ENCODE results near the gene DLEU7.

Gene DLEU7

DNA sequence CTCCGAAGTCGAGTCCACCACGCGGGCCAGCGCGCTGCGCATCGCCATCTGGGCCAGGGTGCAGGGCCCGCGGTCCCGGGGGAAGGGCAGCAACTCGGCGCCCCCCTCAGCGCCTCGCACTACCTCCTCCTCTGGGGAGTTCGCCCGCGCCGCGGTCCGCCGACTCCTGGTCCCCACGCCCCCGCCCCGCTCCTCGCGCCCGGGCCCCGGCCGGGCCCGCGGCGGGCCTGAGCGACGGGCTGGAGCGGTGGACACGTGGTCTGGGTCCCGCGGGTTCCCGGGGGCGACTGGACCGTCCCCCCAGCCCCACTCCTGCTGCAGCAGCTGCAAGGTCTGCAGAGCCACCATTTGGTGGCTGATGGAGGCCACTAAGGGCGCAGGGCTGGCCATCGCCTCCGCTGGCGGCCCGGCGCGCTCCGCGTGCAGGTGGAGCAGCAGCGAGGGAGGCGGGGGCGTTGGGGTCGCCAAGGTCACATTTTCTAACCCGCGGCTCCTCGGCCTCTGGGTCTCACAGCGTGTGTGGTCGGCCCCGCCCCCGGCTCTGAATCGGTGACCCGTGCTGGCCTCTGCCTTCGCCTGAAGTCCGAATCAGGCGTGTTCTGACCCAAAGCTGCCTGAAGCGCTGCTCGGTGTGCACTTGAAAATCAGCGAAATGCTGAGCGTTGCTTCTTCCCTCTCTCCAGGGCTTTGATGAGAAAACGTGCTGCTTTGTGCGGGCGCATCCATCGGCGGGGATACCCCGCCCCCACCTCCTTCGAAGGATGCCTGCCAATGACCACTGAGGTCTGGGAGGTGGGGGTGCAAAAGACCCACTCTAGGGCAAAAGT is at the start of gene DLEU7:
Gene DLEU7, minus strand, starts transcription at position 436 of the 827 bp plus-strand sequence. Its CDS starts 46 bp downstream, at position 390.
- in situ Hi-C loops (cut with MboI; ENCODE audit: low sequenced_read_pairs, unreplicated experiment), result no loop called here
- DNase-seq (ENCODE audit: low spot score), result no peak
- TF ChIP-seq, protein P1, sequence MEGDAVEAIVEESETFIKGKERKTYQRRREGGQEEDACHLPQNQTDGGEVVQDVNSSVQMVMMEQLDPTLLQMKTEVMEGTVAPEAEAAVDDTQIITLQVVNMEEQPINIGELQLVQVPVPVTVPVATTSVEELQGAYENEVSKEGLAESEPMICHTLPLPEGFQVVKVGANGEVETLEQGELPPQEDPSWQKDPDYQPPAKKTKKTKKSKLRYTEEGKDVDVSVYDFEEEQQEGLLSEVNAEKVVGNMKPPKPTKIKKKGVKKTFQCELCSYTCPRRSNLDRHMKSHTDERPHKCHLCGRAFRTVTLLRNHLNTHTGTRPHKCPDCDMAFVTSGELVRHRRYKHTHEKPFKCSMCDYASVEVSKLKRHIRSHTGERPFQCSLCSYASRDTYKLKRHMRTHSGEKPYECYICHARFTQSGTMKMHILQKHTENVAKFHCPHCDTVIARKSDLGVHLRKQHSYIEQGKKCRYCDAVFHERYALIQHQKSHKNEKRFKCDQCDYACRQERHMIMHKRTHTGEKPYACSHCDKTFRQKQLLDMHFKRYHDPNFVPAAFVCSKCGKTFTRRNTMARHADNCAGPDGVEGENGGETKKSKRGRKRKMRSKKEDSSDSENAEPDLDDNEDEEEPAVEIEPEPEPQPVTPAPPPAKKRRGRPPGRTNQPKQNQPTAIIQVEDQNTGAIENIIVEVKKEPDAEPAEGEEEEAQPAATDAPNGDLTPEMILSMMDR (IDR thresholded peaks at IDR 0.05; ENCODE audit: borderline replicate concordance, control extremely low read depth, extremely low read depth, insufficient read depth, missing control alignments), result no peak

DNA sequence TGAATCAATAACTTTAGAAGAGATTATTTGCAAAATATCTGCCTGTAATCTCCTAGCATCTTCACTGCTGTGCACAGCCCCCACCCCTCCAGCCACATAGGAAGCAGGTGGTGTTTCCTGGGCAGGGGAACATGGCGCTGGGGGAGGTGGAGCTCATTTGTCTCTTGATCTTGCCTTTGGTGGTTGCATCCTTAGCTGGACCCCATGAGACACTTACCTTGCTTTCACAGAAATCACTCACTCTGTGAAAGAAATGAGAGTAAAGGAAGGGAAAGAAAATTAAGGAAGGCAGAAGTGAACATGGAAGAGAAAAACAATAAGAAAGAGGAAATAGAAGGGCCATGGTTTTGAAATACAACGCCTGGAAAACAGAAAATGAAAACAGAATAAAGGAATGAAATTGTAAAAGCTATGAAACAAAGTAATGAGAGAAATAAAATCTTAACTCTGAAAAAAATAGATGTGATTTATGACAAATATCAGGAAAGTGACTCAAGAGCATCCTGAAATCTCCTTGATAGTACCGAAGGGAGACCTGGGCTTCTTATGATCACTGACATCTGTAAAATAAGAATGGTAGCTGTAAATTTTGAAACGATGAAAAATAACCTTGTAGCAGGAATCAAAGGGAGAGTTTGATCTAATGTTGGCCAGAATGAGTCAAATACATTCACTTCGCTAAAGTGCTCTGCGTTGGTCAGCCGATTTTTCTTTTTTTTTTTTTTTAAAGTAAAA is 48.9 kb upstream of the DLEU7 start:
- TF ChIP-seq, protein P1 (IDR thresholded peaks at IDR 0.05; ENCODE audit: borderline replicate concordance, control extremely low read depth, extremely low read depth, insufficient read depth, missing control alignments), result no peak
- in situ Hi-C loops (cut with MboI; ENCODE audit: low sequenced_read_pairs, unreplicated experiment), result no loop called here
- DNase-seq (ENCODE audit: low spot score), result no peak

DNA sequence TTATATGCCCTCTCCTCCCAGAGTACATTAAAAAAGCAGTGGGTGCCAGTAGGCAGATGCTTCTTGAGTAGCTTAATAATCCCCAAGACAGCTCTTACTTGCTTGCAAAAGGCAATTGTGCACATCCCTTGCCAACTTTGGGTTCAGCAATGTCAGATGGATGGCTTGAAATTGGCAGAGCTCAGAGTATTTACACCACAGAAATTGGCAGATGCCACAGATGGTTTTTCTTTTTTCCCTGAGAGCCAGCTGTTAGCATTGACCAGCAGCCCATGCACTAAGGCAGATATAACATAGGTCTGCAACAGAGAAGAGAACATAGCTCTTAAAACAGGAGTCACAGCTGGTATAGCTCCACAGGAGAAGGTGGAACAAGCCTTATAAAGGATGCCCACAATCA is 47.7 kb upstream of the DLEU7 start:
- in situ Hi-C loops (cut with MboI; ENCODE audit: low sequenced_read_pairs, unreplicated experiment), result no loop called here
- TF ChIP-seq, protein P1 (IDR thresholded peaks at IDR 0.05; ENCODE audit: borderline replicate concordance, control extremely low read depth, extremely low read depth, insufficient read depth, missing control alignments), result no peak
- no peak for DNase-seq (ENCODE audit: low spot score)

DNA sequence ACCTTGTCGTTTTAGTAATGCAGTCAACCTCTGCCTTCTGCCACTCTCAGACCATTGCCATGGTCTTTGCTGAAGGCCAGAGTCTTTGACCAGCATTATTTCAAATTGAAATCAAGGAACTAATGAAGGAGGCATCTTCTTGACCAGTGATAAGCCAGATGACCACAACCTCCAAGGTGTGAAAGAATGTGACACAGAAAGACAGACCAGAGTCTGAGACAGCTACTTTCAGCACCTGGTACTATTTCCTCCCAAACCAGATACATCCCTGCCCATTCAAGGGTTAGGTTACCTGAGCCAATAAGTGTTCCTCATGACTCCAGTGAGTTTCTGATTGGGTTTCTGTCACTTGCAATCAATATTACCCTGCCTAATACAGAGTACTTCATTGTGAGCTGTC is 45.8 kb upstream of the DLEU7 start:
- in situ Hi-C loops (cut with MboI; ENCODE audit: low sequenced_read_pairs, unreplicated experiment), result no loop called here
- TF ChIP-seq, protein P1 (IDR thresholded peaks at IDR 0.05; ENCODE audit: borderline replicate concordance, control extremely low read depth, extremely low read depth, insufficient read depth, missing control alignments), result no peak
- no peak for DNase-seq (ENCODE audit: low spot score)

DNA sequence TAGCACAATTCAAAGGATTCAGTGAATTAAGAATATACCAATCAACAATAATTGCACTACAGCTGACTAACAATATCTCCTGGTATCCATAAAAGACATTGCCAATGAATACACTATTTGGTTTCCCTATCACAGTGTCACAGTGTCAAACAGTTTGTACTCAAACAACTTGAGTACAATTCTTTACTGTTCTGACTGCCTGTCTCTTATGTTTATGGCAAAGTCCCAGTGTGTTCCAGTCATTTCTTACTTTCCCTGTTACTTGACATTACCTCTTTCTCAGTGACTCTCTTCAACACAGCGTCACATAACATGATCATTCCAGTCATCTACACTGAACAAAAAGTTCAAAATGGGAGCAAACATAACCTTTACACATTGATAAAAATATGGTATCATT is 44.9 kb upstream of the DLEU7 start:
- no peak for DNase-seq (ENCODE audit: low spot score)
- TF ChIP-seq, protein P1 (IDR thresholded peaks at IDR 0.05; ENCODE audit: borderline replicate concordance, control extremely low read depth, extremely low read depth, insufficient read depth, missing control alignments), result no peak
- in situ Hi-C loops (cut with MboI; ENCODE audit: low sequenced_read_pairs, unreplicated experiment), result no loop called here

DNA sequence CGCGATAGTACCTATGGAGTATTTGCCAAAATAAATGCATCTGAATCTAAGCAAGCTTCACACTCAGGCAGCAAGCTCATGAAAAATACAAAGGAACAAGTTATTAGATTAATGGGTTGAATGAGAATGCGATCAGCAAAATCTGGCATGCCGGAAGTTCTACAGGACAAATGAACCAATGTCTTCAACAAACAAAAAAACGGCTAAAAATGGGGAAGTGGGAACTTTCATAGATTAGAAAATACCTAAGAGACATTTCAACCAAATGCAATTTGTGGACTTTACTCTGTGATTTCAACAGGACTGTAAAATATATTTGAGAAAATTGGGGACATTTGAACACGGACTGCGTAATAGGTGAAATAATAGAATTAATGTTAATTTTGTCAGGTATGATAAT is 43.7 kb upstream of the DLEU7 start:
- no peak for DNase-seq (ENCODE audit: low spot score)
- TF ChIP-seq, protein P1 (IDR thresholded peaks at IDR 0.05; ENCODE audit: borderline replicate concordance, control extremely low read depth, extremely low read depth, insufficient read depth, missing control alignments), result no peak
- in situ Hi-C loops (cut with MboI; ENCODE audit: low sequenced_read_pairs, unreplicated experiment), result no loop called here
